Measurements from ENCODE around the gene CNIH3.

DNA sequence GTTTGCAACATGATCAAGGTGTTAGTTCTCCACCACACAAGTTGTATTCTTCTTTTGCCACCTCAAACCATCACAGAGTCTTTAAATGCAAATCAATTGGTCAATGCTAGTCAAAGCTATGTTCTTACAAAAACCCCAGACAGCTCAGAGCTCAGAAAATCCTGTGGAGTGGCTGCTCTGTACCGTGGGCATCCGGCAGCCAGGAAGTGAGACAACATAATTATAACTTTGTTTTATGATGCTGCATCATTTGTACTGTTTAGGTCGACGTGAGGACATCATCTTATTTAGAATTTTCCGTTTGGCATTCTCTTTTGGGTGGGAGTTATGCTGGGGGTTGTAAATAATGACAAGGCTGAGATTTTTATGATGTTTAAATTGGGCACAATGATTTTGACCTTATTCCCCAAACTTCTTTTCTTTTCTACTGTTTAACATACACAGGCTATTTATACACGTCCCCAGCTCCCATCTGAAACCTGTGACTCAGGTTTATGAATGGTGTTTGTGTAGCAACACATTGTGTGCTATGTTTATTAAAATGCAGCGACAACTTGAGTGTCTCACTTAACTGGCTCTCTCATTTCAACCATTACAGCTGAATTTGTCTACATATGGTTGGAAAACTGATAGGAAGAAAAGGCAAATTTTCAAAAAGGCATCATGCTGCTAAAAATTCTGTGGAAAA, 124.0 kb downstream of the CNIH3 start:
- no peak for TF ChIP-seq CTCF (IDR thresholded peaks at IDR 0.05)
- no peak for TF ChIP-seq EZH2 (IDR thresholded peaks at IDR 0.05)
